HG02610 (cell line): ENCODE results near the gene JAML.
"Not testable (repeated sequence)": the region's sequence is repeated elsewhere in the genome, so short reads cannot be mapped to it uniquely, and the experiment has no call there.

Source experiments
- ATAC-seq: cut with Tn5 transposase; IDR thresholded peaks from one replicate; pipeline ENCODE4 v1.9.1; 2021; ENCODE audit warnings: mild to moderate bottlenecking, moderate library complexity; ENCODE audit not compliant: unreplicated experiment

Gene JAML

DNA sequence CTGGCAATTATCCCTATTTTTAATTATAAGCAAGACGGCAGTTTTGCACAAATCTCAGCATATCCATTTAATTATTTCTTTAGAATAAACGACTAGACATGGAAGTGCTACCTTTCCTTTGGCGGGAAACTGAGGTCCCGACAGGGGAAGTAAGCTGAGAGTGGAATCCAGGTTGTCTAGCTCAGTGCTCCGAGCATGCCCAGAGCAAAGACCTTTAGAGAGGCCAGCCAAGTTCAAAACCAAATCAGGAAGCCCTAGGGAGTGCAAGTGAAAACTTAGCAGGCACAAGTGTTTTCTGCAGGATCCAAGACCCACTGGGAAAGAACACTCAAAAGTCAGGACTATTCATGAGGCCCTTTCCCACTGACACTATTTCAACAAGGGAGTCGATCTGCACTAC lies 25.7 kb downstream of the JAML start:
- ATAC-seq = no peak

- no peak for ATAC-seq
These were observed 26.4 kb downstream of the JAML start for GRCh38 chr11:118198370-118198769.

- ATAC-seq = no peak
These were observed 29.8 kb downstream of the JAML start for GRCh38 chr11:118194835-118195627.

DNA sequence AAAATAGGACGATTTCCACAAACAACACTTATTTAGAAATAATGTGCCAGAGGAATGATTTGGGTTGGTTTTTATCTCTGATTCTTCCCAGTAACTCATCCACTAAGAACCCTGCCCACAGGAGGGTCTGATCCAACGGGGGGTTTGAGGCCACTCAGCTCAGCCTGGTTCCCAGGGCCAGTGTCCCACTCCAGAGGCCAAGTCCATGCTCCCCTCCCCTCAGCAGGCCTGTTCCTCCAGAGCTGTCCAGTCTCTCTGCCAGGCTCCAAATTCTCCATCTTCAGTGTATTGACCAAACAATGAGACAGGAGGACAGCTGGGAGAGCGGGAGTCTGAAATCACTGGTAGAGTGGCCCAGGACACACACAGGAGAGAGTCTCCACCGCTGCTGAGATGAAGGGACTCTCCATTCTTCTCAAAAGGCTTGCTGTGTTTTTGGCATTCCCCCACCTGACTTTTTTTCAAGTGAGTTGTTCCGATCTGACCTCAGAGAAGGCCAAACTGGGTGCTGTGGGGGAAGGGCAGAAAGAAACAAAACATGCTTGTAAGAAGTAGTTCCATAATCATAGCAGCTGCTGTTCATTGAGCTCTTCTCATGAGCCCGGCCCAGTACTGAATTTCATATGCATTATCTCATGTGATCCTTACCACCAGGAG lies 30.8 kb downstream of the JAML start:
- ATAC-seq = no peak

DNA sequence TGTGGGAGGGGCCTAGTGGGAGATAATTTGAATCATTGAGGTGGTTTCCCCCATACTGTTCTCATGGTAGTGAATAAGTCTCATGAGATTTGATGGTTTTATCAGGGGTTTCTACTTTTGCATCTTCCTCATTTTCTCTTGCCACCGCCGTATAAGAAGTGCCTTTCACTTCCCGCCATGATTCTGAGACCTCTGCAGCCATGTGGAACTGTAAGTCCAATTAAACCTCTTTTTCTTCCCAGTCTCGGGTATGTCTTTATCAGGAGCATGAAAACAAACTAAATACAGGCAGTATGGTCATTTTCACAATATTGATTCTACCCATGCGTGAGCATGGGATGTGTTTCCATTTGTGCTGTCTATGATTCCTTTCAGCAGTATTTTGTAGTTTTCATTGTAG lies 32.0 kb downstream of the JAML start:
- ATAC-seq = not testable (repeated sequence)

GRCh38 chr11:118190942-118191506 lies 33.8 kb downstream of the JAML start:
- ATAC-seq = not testable (repeated sequence)

GRCh38 chr11:118186346-118187107 lies 38.3 kb downstream of the JAML start:
- ATAC-seq = no peak

GRCh38 chr11:118184784-118185579 lies 39.8 kb downstream of the JAML start:
- ATAC-seq = no peak

GRCh38 chr11:118183691-118184090 lies 41.1 kb downstream of the JAML start:
- ATAC-seq = not testable (repeated sequence)

GRCh38 chr11:118180300-118180703 lies 44.5 kb downstream of the JAML start:
- ATAC-seq = no peak

GRCh38 chr11:118176778-118177134 lies 48.1 kb downstream of the JAML start:
- no peak for ATAC-seq

DNA sequence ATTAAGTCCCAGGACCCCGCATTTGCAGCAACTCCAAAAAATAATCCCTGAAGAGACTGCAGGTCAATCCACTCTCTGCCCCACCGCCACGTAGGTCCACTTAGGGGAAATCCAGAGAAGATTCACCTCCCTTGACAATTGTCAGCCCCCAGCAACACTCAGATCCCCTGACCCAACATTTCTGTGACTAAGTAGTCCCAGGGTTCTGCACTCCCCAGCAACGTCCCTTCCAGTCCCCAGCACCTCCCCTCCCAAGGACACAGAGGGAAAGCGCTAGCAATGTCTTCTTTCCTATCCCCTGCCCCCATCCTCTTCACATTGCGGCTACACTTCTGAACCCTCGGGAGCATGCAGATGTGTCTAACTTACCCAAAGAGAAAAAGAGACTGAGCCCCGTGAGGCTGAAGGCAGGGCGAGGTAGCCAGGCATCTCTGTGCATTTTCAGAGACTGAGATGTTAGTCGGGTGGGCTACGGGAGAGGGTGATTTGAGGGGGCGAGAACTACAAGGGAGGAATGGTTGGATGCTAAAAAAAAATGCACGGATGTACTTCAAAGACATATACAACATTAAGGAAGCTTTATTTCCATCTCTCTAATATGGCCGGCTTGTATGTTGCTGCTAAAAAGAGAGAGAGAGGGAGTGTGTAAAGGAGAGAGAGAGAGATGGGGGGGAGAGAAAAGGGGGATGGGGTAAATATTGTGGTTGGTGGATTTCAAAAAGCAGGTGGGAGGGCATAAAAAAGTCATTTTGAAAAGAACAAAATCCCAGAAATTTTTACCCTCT lies 48.6 kb downstream of the JAML start, which contains the start of gene SCN2B:
TSS of gene SCN2B (minus strand) at position 647 of the 785 bp plus-strand sequence. CDS start at position 439, 208 bp downstream.
- ATAC-seq = no peak

DNA sequence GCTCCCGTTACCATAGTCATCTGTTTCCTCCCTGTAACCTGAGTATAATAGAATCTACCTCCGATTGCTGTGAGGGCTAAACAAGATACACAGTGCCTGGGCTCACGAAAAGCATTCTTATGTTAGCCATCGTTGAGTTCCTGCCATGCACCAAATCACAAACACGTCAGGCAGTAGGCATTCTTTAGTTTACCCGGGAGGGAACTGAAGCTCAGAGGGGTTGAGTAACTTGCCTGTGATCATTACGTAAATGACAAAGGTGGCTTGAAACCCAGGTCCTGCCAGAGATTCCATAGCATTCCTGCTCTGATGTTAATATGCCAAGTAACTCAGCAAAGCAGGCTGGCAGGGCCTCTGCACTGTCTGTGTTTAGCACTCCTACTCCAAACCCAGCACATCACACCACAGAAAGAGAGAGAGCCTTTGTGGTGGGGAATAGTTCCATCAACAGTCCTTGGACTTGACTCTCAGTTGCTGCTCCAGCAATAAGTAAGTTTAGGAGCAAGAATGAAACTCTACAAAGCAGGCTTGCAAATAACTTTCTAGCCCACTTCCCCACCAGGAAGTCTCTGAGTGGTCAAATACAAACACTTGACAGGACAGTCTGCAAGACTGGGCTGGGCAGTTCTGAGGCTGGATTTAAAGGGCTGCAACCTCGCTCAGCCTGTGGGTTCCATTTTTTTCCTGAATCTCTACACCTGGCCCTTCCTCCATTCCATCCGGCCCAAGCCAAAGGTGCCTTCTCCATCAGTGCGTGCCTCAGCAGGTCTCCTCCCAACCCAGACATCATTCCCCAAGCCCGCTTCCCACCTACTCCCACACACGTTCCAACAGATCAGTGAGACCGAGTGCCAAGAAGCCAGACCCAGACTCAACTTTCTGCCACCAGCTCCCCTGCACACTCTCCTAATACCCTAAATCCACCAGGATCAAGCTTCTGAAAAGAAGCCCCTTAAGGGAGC lies 49.5 kb downstream of the JAML start:
- ATAC-seq = no peak

GRCh38 chr11:118174006-118174567 lies 50.7 kb downstream of the JAML start:
- ATAC-seq = no peak

GRCh38 chr11:118172356-118172755 lies 52.5 kb downstream of the JAML start:
- no peak for ATAC-seq

GRCh38 chr11:118171269-118172062 lies 53.3 kb downstream of the JAML start:
- no peak for ATAC-seq

- no peak for ATAC-seq
These were observed 53.9 kb downstream of the JAML start for GRCh38 chr11:118170882-118171268.
